HFF-Myc (cell line): ENCODE data around the gene RAC3.

Source experiments
- DNase-seq: peaks from one replicate; pipeline ENCODE4 v3.0.0-alpha.2; 2011; ENCODE audit warnings: low read depth; ENCODE audit errors: extremely low read depth
- H3K4me3 ChIP-seq: replicated peaks from 2 replicates; pipeline ENCODE4 v1.5.1; 2011; ENCODE audit warnings: low read depth, mild to moderate bottlenecking, control low read depth, low read length
- CTCF ChIP-seq: IDR thresholded peaks from 2 replicates; pipeline ENCODE4 v1.5.1; 2012; ENCODE audit warnings: mild to moderate bottlenecking, low read depth, low read length, control low read depth; ENCODE audit errors: missing control alignments

Gene RAC3

GRCh38 chr17:82046903-82047302 is 15.4 kb downstream of the RAC3 start:
- no peak for TF ChIP-seq CTCF
- H3K4me3 ChIP-seq = no peak overlapping the region
- no peak for DNase-seq

- DNase-seq = no peak
- H3K4me3 ChIP-seq = no peak overlapping the region
- no peak for TF ChIP-seq CTCF
Measured at GRCh38 chr17:82047379-82047778, 15.9 kb downstream of the RAC3 start.

DNA sequence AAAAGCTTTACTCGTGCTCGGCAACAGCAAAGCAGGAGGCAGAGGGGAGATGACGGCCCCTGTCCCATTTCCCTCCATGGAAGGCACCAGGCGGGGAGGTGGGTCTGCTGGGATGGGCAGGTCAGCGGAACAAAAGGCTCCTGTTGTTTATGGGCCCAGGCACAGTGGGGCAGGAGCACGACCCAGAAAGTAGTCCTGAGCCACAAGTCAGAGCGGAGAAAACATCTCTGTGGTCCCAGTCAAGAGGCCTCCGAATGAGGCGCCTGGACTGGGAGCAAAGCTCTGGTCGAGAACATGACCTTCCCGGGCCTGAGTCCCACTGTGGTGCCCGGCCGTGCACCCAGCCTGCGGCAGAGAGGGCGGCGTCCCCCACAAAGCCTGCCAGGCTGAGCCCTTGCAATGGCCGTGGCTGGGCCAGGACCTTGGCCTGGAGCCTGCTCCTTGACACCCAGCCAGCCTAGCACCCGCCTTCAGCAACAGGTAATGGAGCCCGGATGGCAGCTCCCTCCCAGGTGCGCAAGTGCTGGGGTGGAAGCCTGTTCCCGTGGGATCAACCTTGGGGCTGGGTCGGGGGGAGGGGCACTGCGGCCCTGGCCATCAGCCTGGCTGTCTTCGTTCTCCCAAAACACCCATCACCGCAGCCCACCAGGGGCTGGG is 16.6 kb downstream of the RAC3 start:
- TF ChIP-seq CTCF = no peak
- H3K4me3 ChIP-seq = no peak overlapping the region
- no peak for DNase-seq

DNA sequence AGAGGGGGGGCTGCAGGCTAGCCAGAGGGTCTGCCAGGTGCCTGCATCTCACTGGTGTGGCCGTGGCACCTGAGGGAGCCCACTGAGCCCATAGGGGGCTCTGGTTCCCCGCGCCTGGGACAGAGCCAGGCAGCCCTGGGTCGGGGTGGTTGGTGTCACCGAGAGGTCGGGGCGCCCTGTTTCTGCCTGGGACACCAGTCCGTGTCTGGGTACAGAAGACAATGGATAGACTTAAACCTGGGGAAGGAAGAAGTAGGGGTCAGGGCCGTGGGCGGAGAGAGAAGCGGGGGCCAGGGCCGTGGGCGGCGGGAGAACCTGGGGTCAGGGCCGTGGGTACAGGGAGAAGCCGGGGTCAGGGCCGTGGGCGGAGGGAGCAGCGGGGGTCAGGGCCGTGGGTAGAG is 17.1 kb downstream of the RAC3 start:
- DNase-seq = no peak
- no peak overlapping the region for H3K4me3 ChIP-seq
- TF ChIP-seq CTCF = no peak

DNA sequence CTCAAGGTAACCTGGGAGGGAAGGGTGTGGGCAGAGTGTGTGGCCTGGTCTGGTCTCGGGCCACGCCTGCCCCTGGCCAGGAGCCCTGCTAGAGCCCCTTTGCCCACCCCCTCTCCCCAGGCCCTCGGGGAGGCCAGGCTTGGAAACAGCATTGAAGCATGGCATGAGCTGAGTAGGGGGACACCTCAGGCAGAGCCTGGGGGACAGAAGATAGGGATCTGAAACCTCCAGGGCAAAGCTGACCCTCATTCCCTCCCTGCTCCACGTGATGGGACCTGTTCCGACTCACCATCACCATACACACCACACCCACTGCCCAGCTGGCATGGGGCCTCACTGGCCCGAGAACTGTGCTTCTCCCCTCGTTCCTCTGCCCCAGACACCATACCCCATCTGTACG is 17.6 kb downstream of the RAC3 start:
- no peak overlapping the region for H3K4me3 ChIP-seq
- no peak for DNase-seq
- no peak for TF ChIP-seq CTCF

DNA sequence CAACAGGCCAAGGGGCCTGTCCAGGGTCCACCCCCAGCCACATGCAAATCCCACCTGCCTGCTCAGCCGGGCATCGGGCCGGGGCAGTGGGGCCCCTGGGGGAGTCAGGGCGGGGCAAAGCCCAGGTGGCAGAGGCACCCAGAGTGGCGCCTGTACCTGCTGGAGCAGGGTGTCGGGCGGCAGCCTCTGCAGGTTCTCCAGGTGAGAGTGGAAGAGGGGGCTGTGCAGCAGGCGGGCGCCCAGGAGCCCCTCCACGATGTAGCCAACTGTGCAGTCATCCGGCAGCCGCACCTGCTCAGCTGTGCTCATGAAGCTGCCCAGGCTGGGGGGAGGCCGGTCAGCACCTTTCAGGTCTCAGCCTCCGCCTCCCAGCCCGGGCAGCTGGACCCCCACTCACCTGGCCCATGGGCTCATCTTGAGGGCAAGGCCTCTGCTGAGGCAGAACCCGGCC is 18.1 kb downstream of the RAC3 start:
- H3K4me3 ChIP-seq = no peak overlapping the region
- no peak for TF ChIP-seq CTCF
- DNase-seq = no peak
